Activated naive CD4-positive, alpha-beta T cell treated with anti-CD3 and anti-CD28 coated beads for 36 hours (primary cell): ENCODE measurements around the gene CTXND2. TPM values are rescaled to one million over a fixed set of nuclear protein-coding genes. Genes with fewer than 3 reads are reported as not detected.
"Not testable (repeated sequence)": the region's sequence is repeated elsewhere in the genome, so short reads cannot be mapped to it uniquely, and the experiment has no call there.

Source experiments
- CTCF ChIA-PET: fragments of 350-600 bp; sonication (Branson Sonifier 250); formaldehyde crosslinking; loops from one replicate; lab custom pipeline; 2021; ENCODE audit warnings: antibody characterized with exemption; lab: Charles Lee
- DNase-seq: peaks from one replicate; pipeline ENCODE4 v3.0.0-alpha.2; 2020
- H3K27ac Mint-ChIP-seq: one replicate; pipeline ENCODE4 v1.8.0; 2021; ENCODE audit warnings: mild to moderate bottlenecking, mixed read lengths
- H3K27me3 Mint-ChIP-seq: one replicate; pipeline ENCODE4 v1.8.0; 2021; ENCODE audit warnings: low read depth, mixed read lengths
- H3K36me3 Mint-ChIP-seq: one replicate; pipeline ENCODE4 v1.8.0; 2021; ENCODE audit warnings: low read depth, mixed read lengths
- H3K4me1 Mint-ChIP-seq: one replicate; pipeline ENCODE4 v1.8.0; 2021; ENCODE audit warnings: low read depth, mixed read lengths
- H3K4me3 Mint-ChIP-seq: one replicate; pipeline ENCODE4 v1.8.0; 2021; ENCODE audit warnings: mild to moderate bottlenecking, moderate library complexity, mixed read lengths
- H3K9me3 Mint-ChIP-seq: one replicate; pipeline ENCODE4 v1.8.0; 2021; ENCODE audit warnings: mixed read lengths
- intact Hi-C: fragments of 100-400 bp; cut with micrococcal nuclease; formaldehyde crosslinking; loops from one replicate; pipeline ENCODE4 v1.15.1; 2023
- total RNA-seq, 2 experiments: library from RNA; stranded (reverse); gene quantifications; one replicate each; pipeline ENCODE4 v1.2.3, GENCODE V29; 2021

CTXND2 gene
- total RNA-seq, 2 experiments from 2014 or later = not detected

DNA sequence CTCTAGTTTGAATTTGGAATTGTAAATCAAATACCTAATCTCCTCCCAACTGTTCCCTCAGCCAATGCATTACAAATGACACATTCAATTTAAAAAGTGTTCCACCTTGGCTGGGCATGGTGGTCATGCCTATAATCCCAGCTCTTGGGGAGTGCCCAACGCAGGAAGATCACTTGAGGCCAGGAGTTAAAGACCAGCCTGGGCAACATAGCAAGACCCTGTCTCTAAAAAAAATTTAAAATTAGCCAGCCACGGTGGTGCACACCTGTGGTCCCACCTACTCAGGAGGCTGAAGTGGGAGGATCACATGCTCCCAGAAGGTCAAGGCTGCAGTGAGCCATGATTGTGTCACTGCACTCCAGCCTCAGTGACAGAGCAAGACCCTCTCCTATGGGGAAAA, 14.4 kb upstream of the CTXND2 start:
- intact Hi-C loops = loop anchor here (10.0 kb wide), 1 partner anchor 108 kb away; the partner anchor contains the start of gene CTSS
- H3K27ac Mint-ChIP-seq = no peak overlapping the region
- CTCF ChIA-PET = interaction anchor here (0.6 kb wide), 1 partner anchor 20 kb away, joined by 4 read pairs; no protein-coding TSS in a partner anchor
- H3K4me1 Mint-ChIP-seq = peaks cover 35% of the 10 kb centered on the region
- no peaks in the 10 kb centered on the region for H3K9me3 Mint-ChIP-seq
- H3K36me3 Mint-ChIP-seq = peaks cover 26% of the 10 kb centered on the region
- no peak for DNase-seq
- no peak overlapping the region for H3K4me3 Mint-ChIP-seq
- H3K27me3 Mint-ChIP-seq = no peaks in the 10 kb centered on the region

GRCh38 chr1:150873521-150873920, 13.4 kb upstream of the CTXND2 start:
- no peak overlapping the region for H3K4me3 Mint-ChIP-seq
- H3K9me3 Mint-ChIP-seq = no peaks in the 10 kb centered on the region
- peaks cover 18% of the 10 kb centered on the region for H3K36me3 Mint-ChIP-seq
- H3K27me3 Mint-ChIP-seq = no peaks in the 10 kb centered on the region
- CTCF ChIA-PET = no interaction called here
- intact Hi-C loops = loop anchor here (10.0 kb wide), 1 partner anchor 109 kb away; the partner anchor contains the start of gene CTSS
- peaks cover 28% of the 10 kb centered on the region for H3K4me1 Mint-ChIP-seq
- no peak for DNase-seq
- no peak overlapping the region for H3K27ac Mint-ChIP-seq

GRCh38 chr1:150874455-150875196, 12.3 kb upstream of the CTXND2 start:
- no peaks in the 10 kb centered on the region for H3K27me3 Mint-ChIP-seq
- intact Hi-C loops = loop anchor here (2.0 to 10.0 kb wide), 6 partner anchors 34 to 507 kb away; partner anchors contain the start of genes CDC42SE1, CTSS and PI4KB
- H3K36me3 Mint-ChIP-seq = peaks cover 16% of the 10 kb centered on the region
- H3K4me3 Mint-ChIP-seq = peak overlapping the region; percentile 83
- peak overlapping the region; percentile 57 for H3K27ac Mint-ChIP-seq
- H3K9me3 Mint-ChIP-seq = no peaks in the 10 kb centered on the region
- CTCF ChIA-PET = interaction anchor here (1.1 kb wide), 1 partner anchor 48 kb away, joined by 4 read pairs; no protein-coding TSS in a partner anchor
- H3K4me1 Mint-ChIP-seq = peaks cover 28% of the 10 kb centered on the region
- DNase-seq = no peak

DNA sequence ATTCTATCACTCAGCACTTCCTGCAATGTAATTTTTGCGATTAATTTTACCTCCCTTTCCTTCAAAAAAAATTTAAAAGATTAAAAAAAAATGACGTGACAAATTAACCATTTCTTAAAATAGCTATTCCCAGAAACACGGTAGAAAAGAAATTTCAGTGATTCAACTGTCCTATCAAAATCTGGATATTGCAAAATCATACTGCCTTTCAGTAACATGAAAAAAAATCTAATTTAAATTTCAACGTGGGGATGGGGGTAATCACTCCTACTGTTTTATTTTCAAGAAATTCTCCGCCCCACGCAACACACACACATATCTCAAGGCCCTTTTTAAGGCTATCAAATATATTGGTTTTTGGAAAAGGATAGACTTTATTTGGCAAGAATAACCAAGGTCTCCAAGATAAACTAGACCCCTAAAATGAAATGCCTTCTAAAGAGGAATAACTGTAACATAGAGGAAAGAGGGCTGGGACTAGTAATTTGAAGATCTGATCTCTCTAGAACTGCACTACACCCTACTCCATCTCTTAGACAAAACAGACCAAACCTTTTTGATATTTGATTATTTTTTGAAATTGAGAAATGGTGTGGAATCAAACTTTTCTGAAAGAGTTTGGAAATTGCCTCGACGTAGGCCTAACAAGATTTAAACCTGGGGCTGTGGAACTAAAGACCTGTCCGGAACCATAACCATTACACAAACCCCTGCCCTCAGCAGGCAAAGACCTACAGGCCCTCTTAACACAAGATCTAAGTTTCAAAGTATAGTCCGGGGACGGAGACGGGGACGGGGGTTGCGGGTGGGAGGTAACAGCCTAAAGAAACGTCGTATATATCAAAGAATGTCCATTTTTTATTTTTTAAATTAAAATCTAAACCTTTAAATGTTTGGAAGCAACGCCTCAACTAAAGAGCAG, 11.5 kb upstream of the CTXND2 start:
- Mint-ChIP-seq H3K27ac (peak overlapping the region; percentile 83), H3K36me3 (peaks cover 16% of the 10 kb centered on the region), H3K9me3 (no peaks in the 10 kb centered on the region), H3K27me3 (no peaks in the 10 kb centered on the region), H3K4me3 (peak overlapping the region; percentile 83), H3K4me1 (peaks cover 22% of the 10 kb centered on the region)
- DNase-seq = peak; percentile 26
- CTCF ChIA-PET = interaction anchor here (1.1 kb wide), 1 partner anchor 47 kb away, joined by 4 read pairs; no protein-coding TSS in a partner anchor
- intact Hi-C loops = loop anchor here (1.0 to 10.0 kb wide), 11 partner anchors 15 to 508 kb away; partner anchors contain the start of genes CDC42SE1, CTSS, ENSA and MCL1

DNA sequence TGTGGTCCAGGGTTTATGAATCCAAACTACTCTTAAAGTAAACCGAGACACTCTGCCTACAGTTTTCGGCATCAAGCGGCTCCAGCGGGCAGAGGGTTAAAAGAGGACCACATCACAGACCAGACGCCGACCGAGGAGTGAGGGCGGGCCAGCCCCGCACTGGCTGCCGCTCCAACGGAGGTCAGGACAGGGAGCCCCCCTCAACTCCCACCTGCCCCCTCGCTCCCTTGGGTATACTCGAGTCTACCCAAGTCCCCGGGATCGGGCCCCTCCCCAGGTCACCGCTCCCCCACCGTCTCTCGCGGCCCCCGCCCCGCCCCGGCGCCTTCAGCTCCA, 10.8 kb upstream of the CTXND2 start:
- H3K4me1 Mint-ChIP-seq = peaks cover 18% of the 10 kb centered on the region
- CTCF ChIA-PET = no interaction called here
- peaks cover 15% of the 10 kb centered on the region for H3K36me3 Mint-ChIP-seq
- H3K27me3 Mint-ChIP-seq = no peaks in the 10 kb centered on the region
- intact Hi-C loops = loop anchor here (1.0 to 10.0 kb wide), 10 partner anchors 14 to 509 kb away; partner anchors contain the start of genes CDC42SE1, CTSS, ENSA and MCL1
- H3K4me3 Mint-ChIP-seq = peak overlapping the region; percentile 83
- DNase-seq = peak; percentile 58
- no peaks in the 10 kb centered on the region for H3K9me3 Mint-ChIP-seq
- peak overlapping the region; percentile 83 for H3K27ac Mint-ChIP-seq

- not testable (repeated sequence) for H3K36me3 Mint-ChIP-seq, DNase-seq, H3K27ac Mint-ChIP-seq, H3K9me3 Mint-ChIP-seq, H3K27me3 Mint-ChIP-seq, H3K4me3 Mint-ChIP-seq
- intact Hi-C loops = loop anchor here (5.0 to 10.0 kb wide), 5 partner anchors 98 to 512 kb away; partner anchors contain the start of genes CDC42SE1, CTSS and PI4KB
- H3K4me1 Mint-ChIP-seq = peaks cover 19% of the 10 kb centered on the region
- CTCF ChIA-PET = interaction anchor here (1.2 kb wide), 1 partner anchor 43 kb away, joined by 7 read pairs; no protein-coding TSS in a partner anchor
These were observed 8.0 kb upstream of the CTXND2 start for GRCh38 chr1:150878931-150879330.

DNA sequence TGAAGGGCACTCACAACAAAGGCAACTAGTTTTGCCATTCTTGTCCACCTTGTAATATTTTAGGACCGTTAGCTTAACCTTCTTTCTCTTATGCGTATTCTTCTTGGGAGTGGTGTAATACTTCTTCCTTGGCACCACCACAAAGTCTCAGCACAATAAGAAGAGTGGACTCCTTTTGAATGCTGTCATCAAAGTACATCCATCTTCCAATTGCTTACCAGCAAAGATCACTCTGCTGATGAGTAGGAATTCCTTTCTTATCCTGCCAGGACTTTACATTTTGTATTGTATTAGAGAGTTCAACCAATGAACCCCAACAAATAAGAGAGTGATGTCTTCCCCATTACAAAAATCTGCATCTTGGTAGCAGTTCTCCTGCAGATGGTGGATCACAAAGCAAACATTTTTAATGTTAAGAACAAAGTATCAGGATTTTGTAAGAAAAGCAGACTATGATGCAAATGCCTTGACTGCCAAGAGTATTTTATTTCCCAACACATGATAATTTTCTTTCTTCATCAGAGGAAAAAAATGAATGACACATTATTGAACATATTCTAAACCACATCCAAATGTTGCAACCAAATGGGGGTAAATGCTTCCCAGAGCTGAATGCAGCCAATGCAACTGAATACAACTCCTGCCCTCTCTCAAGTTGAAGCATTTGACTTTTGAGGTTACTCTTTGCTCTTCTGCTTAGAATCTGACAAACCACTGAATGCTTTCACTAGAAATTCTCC, 5.4 kb upstream of the CTXND2 start:
- CTCF ChIA-PET = no interaction called here
- Mint-ChIP-seq H3K9me3 (no peaks in the 10 kb centered on the region), H3K4me3 (no peak overlapping the region)

GRCh38 chr1:150883121-150883520, 3.8 kb upstream of the CTXND2 start:
- DNase-seq, H3K9me3 Mint-ChIP-seq, H3K4me1 Mint-ChIP-seq, H3K4me3 Mint-ChIP-seq, H3K36me3 Mint-ChIP-seq, H3K27ac Mint-ChIP-seq, intact Hi-C loops, H3K27me3 Mint-ChIP-seq: not testable (repeated sequence)
- CTCF ChIA-PET = interaction anchor here (1.7 kb wide), 1 partner anchor 39 kb away, joined by 4 read pairs; no protein-coding TSS in a partner anchor

More for the DNA sequence above, 5.4 kb upstream of the CTXND2 start:
- Mint-ChIP-seq H3K27ac (no peak overlapping the region), H3K36me3 (no peaks in the 10 kb centered on the region), H3K4me1 (peaks cover 8% of the 10 kb centered on the region), H3K27me3 (no peaks in the 10 kb centered on the region)
- intact Hi-C loops = no loop called here
- DNase-seq = no peak

- intact Hi-C loops = no loop called here
- H3K27me3 Mint-ChIP-seq = no peaks in the 10 kb centered on the region
- CTCF ChIA-PET = interaction anchor here (1.1 kb wide), 1 partner anchor 33 kb away, joined by 5 read pairs; no protein-coding TSS in a partner anchor
- H3K36me3 Mint-ChIP-seq = no peaks in the 10 kb centered on the region
- peaks cover 25% of the 10 kb centered on the region for H3K4me1 Mint-ChIP-seq
- H3K4me3 Mint-ChIP-seq = no peak overlapping the region
- no peak for DNase-seq
- no peaks in the 10 kb centered on the region for H3K9me3 Mint-ChIP-seq
- no peak overlapping the region for H3K27ac Mint-ChIP-seq
These were observed 1.8 kb downstream of the CTXND2 start for GRCh38 chr1:150888727-150889126.

DNA sequence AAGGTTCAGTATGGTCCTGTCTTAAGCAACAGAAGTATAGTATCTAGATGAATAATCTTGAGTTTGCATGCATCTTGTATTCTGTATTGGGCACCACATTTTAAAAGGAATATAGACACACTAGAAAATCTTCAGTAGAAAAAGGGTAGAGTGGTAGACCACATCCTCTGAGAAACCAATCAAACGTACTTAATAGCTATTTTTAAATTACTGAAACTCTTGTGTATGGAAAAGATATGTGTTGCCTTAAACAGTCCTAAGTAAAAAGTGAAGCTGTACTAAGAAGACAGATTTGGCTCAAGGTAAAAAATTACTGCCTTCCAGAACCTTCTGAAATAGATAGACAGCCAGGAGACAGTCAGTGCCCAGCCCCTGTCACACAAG, 3.1 kb downstream of the CTXND2 start:
- no peaks in the 10 kb centered on the region for H3K36me3 Mint-ChIP-seq
- no peaks in the 10 kb centered on the region for H3K9me3 Mint-ChIP-seq
- no peak overlapping the region for H3K4me3 Mint-ChIP-seq
- no peaks in the 10 kb centered on the region for H3K27me3 Mint-ChIP-seq
- DNase-seq = no peak
- H3K27ac Mint-ChIP-seq = peak overlapping the region; percentile 12
- CTCF ChIA-PET = interaction anchor here (0.9 to 1.1 kb wide), 2 partner anchors 18 to 33 kb away, joined by 3 to 4 read pairs; no protein-coding TSS in a partner anchor
- intact Hi-C loops = loop anchor here (1.0 kb wide), 2 partner anchors 14 to 32 kb away; partner anchors contain the start of gene ARNT
- peaks cover 25% of the 10 kb centered on the region for H3K4me1 Mint-ChIP-seq

GRCh38 chr1:150893336-150893913, 6.5 kb downstream of the CTXND2 start:
- Mint-ChIP-seq H3K36me3 (no peaks in the 10 kb centered on the region), H3K27me3 (no peaks in the 10 kb centered on the region), H3K9me3 (no peaks in the 10 kb centered on the region), H3K27ac (no peak overlapping the region), H3K4me3 (no peak overlapping the region), H3K4me1 (peaks cover 26% of the 10 kb centered on the region)
- CTCF ChIA-PET = interaction anchor here (0.7 kb wide), 1 partner anchor 439 kb away, joined by 3 read pairs; no protein-coding TSS in a partner anchor
- DNase-seq = no peak
- intact Hi-C loops = no loop called here
